Fibroblast of mammary gland (primary cell): ENCODE results near the gene TMED4.

ENCODE experiments used
- DNase-seq: peaks from one replicate; pipeline ENCODE4 v3.0.0-alpha.2; 2010; ENCODE audit warnings: low read depth
- H3K4me3 ChIP-seq: 2 replicates; pipeline ENCODE4 v1.5.1; 2011; ENCODE audit warnings: low read depth, mild to moderate bottlenecking, low read length, moderate library complexity; ENCODE audit not compliant: control insufficient read depth
- CTCF ChIP-seq: conservative IDR thresholded peaks from 2 replicates; pipeline ENCODE4 v1.5.1; 2011; ENCODE audit warnings: low read depth, low read length, inconsistent platforms; ENCODE audit not compliant: control insufficient read depth, insufficient read depth

TMED4 gene

DNA sequence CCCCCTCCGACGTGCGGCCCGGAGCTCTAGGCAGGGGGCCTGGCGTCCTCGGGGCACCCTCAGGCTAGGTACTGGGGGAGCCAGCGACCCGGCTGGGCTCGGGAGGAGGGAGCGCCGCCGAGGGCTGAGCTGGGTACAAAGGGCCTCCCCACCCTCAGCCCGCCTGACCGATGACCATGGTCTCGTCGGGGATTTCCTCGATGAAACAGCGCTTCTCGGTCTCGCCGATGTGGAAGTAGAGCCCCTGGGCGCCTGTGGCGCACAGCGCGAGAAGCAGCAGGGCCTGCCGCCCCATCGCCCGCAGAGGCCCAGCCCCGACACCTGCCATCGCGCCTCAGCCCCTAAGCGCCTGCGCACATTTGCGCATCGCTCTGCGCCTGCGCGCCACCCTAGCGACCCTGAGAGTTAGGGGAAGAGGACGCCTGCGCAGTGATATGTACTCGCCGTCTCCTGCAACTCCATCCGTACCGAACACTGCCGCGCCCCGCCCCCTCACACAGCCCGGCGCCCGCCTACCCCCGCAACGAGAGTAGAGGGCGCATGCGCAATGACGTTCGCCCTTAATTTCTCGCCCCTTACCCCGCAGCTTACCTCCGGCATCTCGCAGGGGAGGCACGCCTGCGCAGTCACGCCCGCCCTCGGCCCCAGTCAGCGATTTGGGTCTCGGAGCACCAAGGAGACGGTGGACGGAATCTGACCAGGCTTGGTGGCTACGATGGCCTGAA lies at the start of gene TMED4:
Gene TMED4, minus strand, starts transcription at position 353 of the 725 bp plus-strand sequence. Its CDS starts 25 bp downstream, at position 328.
- peak; percentile 97 for DNase-seq
- no peak for TF ChIP-seq CTCF
- H3K4me3 ChIP-seq, result peak within 1 kb of the TSS; percentile 83

- DNase-seq, result no peak
- no peak overlapping the region for H3K4me3 ChIP-seq
- TF ChIP-seq CTCF, result no peak
Observed at GRCh38 chr7:44631458-44632115, 49.6 kb upstream of the TMED4 start.

DNA sequence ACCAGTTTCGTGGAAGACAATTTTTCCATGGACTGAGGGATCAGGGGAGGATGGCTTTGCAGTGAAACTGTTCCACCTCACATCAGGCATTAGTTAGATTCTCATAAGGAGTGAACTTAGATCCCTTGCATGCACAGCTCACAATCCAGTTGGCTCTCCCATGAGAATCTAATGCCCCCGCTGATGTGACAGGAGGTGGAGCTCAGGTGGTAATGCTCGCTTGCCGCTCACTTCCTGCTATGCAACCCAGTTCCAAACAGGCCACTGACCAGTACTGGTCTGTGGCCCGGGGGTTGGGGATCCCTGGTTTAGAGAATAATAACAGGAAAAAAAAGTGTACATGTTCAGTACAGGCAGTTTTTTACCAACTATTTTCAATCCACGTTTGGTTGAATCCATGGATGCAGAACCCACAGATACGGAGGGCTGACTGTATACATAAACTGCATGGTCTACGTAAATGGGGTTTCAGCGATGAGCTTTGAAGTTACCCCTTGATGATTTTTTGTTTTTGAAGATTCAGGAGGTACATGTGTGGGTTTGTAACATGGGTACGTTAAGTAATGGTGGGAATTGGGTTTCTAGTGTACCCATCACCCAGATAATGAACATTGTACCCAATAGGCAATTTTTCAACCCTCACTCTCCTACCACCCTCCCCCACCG lies 48.9 kb upstream of the TMED4 start:
- H3K4me3 ChIP-seq, result no peak overlapping the region
- TF ChIP-seq CTCF, result no peak
- no peak for DNase-seq

GRCh38 chr7:44629829-44630522 lies 47.9 kb upstream of the TMED4 start:
- no peak for TF ChIP-seq CTCF
- DNase-seq, result no peak
- H3K4me3 ChIP-seq, result no peak overlapping the region

- DNase-seq, result no peak
- H3K4me3 ChIP-seq, result no peak overlapping the region
- no peak for TF ChIP-seq CTCF
Observed at GRCh38 chr7:44626620-44627019, 44.6 kb upstream of the TMED4 start.

- TF ChIP-seq CTCF, result no peak
- H3K4me3 ChIP-seq, result no peak overlapping the region
Observed at GRCh38 chr7:44625526-44626471, 43.8 kb upstream of the TMED4 start.

More at GRCh38 chr7:44625526-44626471, 43.8 kb upstream of the TMED4 start:
- no peak for DNase-seq
